GM12878 (cell line): Measurements from ENCODE around the gene ESPL1. TPM values are rescaled to one million over a fixed set of nuclear protein-coding genes. Genes with fewer than 3 reads are reported as not detected.

ENCODE experiments used
- ASH2L ChIP-seq: fragments of 300-600, 200-600 bp; sonication (generic); IDR thresholded peaks from 2 replicates; pipeline ENCODE4 v1.6.1; 2017; ENCODE audit warnings: low read depth, mild to moderate bottlenecking, borderline replicate concordance
- BHLHE40 ChIP-seq, 2 experiments: fragments of 450-650 bp in 1 of 2; IDR thresholded peaks; 2 replicates each; pipeline ENCODE4 v1.6.1; 2011 to 2017; ENCODE audit warnings: low read depth in 2 of 2, borderline replicate concordance in 1 of 2, improper control_type of control experiment in 1 of 2, low read length in 1 of 2, mild to moderate bottlenecking in 1 of 2
- EGR1 ChIP-seq, 2 experiments: IDR thresholded peaks; 1 replicate in 1 of 2; 2 replicates in 1 of 2; pipeline ENCODE4 v1.6.1; 2011 to 2012; ENCODE audit warnings: low read depth in 2 of 2, low read length in 2 of 2, borderline replicate concordance in 1 of 2, mild to moderate bottlenecking in 1 of 2, moderate library complexity in 1 of 2
- EP300 ChIP-seq, 2 experiments: fragments of 150-350 bp in 1 of 2; IDR thresholded peaks; 2 replicates each; pipeline ENCODE4 v1.6.1; 2011 to 2012; ENCODE audit warnings: low read depth in 2 of 2, low read length in 2 of 2, borderline replicate concordance in 1 of 2, improper control_type of control experiment in 1 of 2, inconsistent platforms in 1 of 2; ENCODE audit not compliant: control insufficient read depth in 1 of 2
- FOXK2 ChIP-seq: fragments of 450-650 bp; IDR thresholded peaks from 2 replicates; pipeline ENCODE4 v1.6.1; 2017; ENCODE audit warnings: mild to moderate bottlenecking, moderate library complexity
- HDAC6 ChIP-seq: fragments of 200-600 bp; sonication (generic); IDR thresholded peaks from one replicate; pipeline ENCODE4 v1.8.0; 2017; ENCODE audit warnings: antibody characterized with exemption; ENCODE audit not compliant: unreplicated experiment
- IKZF1 ChIP-seq: fragments of 450-650 bp; conservative IDR thresholded peaks from 2 replicates; pipeline ENCODE4 v1.6.1; 2017; ENCODE audit warnings: antibody characterized with exemption, mild to moderate bottlenecking
- MEF2A ChIP-seq: IDR thresholded peaks from 2 replicates; pipeline ENCODE4 v1.6.1; 2011; ENCODE audit warnings: low read depth, mild to moderate bottlenecking, low read length, moderate library complexity; ENCODE audit not compliant: insufficient read depth
- MEF2B ChIP-seq: fragments of 450-650 bp; IDR thresholded peaks from 2 replicates; pipeline ENCODE4 v1.6.1; 2018; ENCODE audit warnings: mild to moderate bottlenecking, moderate library complexity; ENCODE audit not compliant: partially characterized antibody, poor library complexity, severe bottlenecking
- NFIC ChIP-seq: IDR thresholded peaks from 2 replicates; pipeline ENCODE4 v1.6.1; 2012; ENCODE audit warnings: low read depth, mild to moderate bottlenecking, inconsistent platforms, low read length, moderate library complexity
- PAX5 ChIP-seq: IDR thresholded peaks from 2 replicates; pipeline ENCODE4 v1.6.1; 2011; ENCODE audit warnings: low read depth, low read length, borderline replicate concordance
- POLR2A ChIP-seq: IDR thresholded peaks from 2 replicates; pipeline ENCODE4 v1.6.1; 2011; ENCODE audit warnings: low read depth, mild to moderate bottlenecking, low read length
- POU2F2 ChIP-seq: IDR thresholded peaks from 3 replicates; pipeline ENCODE4 v1.6.1; 2011; ENCODE audit warnings: low read depth, mild to moderate bottlenecking, low read length, borderline replicate concordance
- RFX5 ChIP-seq: IDR thresholded peaks from 2 replicates; pipeline ENCODE4 v1.6.1; 2011; ENCODE audit warnings: low read depth, low read length, improper control_type of control experiment
- RUNX3 ChIP-seq: IDR thresholded peaks from 2 replicates; pipeline ENCODE4 v1.6.1; 2012; ENCODE audit warnings: low read length, inconsistent platforms
- TAF1 ChIP-seq: IDR thresholded peaks from 2 replicates; pipeline ENCODE4 v1.6.1; 2011; ENCODE audit warnings: mild to moderate bottlenecking, low read depth, low read length, borderline replicate concordance
- YBX1 ChIP-seq: fragments of 450-650 bp; IDR thresholded peaks from 2 replicates; pipeline ENCODE4 v1.6.1; 2016; ENCODE audit warnings: antibody characterized with exemption
- ZNF207 ChIP-seq: fragments of 450-650 bp; IDR thresholded peaks from 2 replicates; pipeline ENCODE4 v1.6.1; 2014; ENCODE audit warnings: antibody characterized with exemption, mild to moderate bottlenecking, borderline replicate concordance
- polyA plus RNA-seq, 11 experiments: library from polyadenylated mRNA; depleted of rRNA in 4 of 11; unstranded in 6 of 11; stranded (reverse) in 5 of 11; fragments of >200 nt; fragmentation: Nextera tagmentation in 4 of 11; fragmentation: Illumina TruSeq in 1 of 11; extraction: Ambion mirVana in 4 of 11; extraction: Trizol in 1 of 11; gene quantifications; 1 replicate in 1 of 11; 2 replicates in 10 of 11; pipeline versions ENCODE4 v1.2.1 to v1.2.3, GENCODE V29; 2011 to 2016; ENCODE audit warnings: inconsistent platforms in 2 of 11, missing spikeins in 2 of 11, low read depth in 1 of 11
- total RNA-seq, 4 experiments: library from RNA; depleted of rRNA in 3 of 4; stranded (reverse); fragments of >200 nt in 3 of 4; fragmentation: Illumina TruSeq in 1 of 4; extraction: Trizol in 1 of 4; gene quantifications; 2 replicates each; pipeline versions ENCODE4 v1.2.1 to v1.2.3, GENCODE V29; 2013 to 2021
- TF ChIP-seq, protein P1 (sequence below): fragments of 450-650 bp; IDR thresholded peaks from 2 replicates; pipeline ENCODE4 v1.6.1; 2017; ENCODE audit warnings: mild to moderate bottlenecking, low read depth, inconsistent platforms; ENCODE audit not compliant: poor library complexity, severe bottlenecking
- TF ChIP-seq, protein P2 (sequence below): fragments of 450-650 bp; IDR thresholded peaks from 2 replicates; pipeline ENCODE4 v1.6.1; 2016; ENCODE audit warnings: mild to moderate bottlenecking
- TF ChIP-seq, protein P3 (sequence below): IDR thresholded peaks from 2 replicates; pipeline ENCODE4 v1.6.1; 2012; ENCODE audit warnings: low read depth, low read length, improper control_type of control experiment
- TF ChIP-seq, protein P4 (sequence below): fragments of 450-650 bp; IDR thresholded peaks from 2 replicates; pipeline ENCODE4 v1.6.1; 2017; ENCODE audit warnings: low read depth, mild to moderate bottlenecking, moderate library complexity

Gene ESPL1
- total and polyA plus RNA-seq, 10 of the 15 experiments (the other 5 are each of a cell fraction or from before 2014, with no cell fraction given): 2.1 to 61.9 (median 21.2) TPM

DNA sequence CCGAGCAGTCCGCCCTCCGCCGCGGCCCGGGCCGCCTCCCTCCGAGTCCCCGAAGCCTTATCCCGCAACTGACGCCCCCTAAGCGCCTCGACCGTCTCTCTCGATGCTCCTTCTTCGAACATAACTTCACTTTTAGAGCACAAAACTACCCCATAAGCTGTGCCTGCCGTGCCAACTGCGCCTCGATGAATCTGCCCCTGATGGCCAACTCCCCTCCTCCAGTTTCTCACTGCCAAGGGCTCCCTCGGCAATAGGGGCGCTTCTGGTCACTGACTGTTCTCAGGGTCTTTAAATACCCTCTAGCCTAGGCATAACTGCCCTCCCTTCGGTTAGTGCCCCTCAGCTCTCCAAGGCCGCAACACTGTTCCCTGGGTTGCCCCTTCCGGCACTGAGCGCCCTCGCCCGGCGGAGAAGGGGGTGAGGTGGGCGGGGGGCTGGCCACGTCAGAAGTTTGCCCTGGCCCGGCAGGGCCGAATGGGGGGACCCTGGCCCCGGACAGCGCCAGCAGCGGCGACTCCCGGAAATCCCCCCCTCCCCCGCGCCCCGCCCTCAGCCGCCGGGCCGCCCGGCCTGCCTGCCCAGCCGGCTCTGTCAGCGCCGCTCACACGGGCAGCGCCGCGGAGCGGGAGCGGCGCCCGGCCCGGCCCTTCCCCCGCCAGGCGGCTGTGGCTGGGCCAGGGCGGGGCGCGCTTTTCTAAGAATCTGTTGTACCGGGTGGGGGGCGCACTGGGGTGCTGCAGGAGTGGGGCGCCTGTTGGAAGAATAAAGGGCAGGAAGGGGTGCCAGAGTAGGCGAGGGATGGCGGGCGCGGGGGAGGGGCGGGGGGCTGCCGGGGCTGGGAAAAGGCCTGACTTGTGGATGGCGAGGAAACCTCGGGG, 46.7 kb upstream of the ESPL1 start (continued):
- TF ChIP-seq RFX5 (no peak), POU2F2 (0 out of 3 replicates have a peak, but pooled peaks have one; percentile 29), NFIC (no peak), RUNX3 (no peak), MEF2A (no peak), ASH2L (no peak), PAX5 (0 out of 2 replicates have a peak, but pooled peaks have one; percentile 12), ZNF207 (peak; percentile 70), EP300 (IDR thresholded peaks at IDR 0.05; ENCODE audit: borderline replicate concordance in 1 of 2, control insufficient read depth in 1 of 2, low read depth in 2 of 2, low read length in 2 of 2) (no peak), FOXK2 (no peak), POLR2A (peak; percentile 81), IKZF1 (peak; percentile 10), BHLHE40 (IDR thresholded peaks at IDR 0.05; ENCODE audit: borderline replicate concordance in 1 of 2, low read depth in 2 of 2, low read length in 1 of 2) (peak in 1 of 2 experiments; percentile 38; a peak in 1 of 4 replicates), YBX1 (no peak), TAF1 (0 out of 2 replicates have a peak, but pooled peaks have one; percentile 1), EGR1 (IDR thresholded peaks at IDR 0.05; ENCODE audit: borderline replicate concordance in 1 of 2, low read depth in 2 of 2, low read length in 2 of 2) (no peak), HDAC6 (peak; percentile 37), MEF2B (peak; percentile 37)
- TF ChIP-seq, protein P1, sequence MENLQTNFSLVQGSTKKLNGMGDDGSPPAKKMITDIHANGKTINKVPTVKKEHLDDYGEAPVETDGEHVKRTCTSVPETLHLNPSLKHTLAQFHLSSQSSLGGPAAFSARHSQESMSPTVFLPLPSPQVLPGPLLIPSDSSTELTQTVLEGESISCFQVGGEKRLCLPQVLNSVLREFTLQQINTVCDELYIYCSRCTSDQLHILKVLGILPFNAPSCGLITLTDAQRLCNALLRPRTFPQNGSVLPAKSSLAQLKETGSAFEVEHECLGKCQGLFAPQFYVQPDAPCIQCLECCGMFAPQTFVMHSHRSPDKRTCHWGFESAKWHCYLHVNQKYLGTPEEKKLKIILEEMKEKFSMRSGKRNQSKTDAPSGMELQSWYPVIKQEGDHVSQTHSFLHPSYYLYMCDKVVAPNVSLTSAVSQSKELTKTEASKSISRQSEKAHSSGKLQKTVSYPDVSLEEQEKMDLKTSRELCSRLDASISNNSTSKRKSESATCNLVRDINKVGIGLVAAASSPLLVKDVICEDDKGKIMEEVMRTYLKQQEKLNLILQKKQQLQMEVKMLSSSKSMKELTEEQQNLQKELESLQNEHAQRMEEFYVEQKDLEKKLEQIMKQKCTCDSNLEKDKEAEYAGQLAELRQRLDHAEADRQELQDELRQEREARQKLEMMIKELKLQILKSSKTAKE: peak; percentile 24
- TF ChIP-seq, protein P2, sequence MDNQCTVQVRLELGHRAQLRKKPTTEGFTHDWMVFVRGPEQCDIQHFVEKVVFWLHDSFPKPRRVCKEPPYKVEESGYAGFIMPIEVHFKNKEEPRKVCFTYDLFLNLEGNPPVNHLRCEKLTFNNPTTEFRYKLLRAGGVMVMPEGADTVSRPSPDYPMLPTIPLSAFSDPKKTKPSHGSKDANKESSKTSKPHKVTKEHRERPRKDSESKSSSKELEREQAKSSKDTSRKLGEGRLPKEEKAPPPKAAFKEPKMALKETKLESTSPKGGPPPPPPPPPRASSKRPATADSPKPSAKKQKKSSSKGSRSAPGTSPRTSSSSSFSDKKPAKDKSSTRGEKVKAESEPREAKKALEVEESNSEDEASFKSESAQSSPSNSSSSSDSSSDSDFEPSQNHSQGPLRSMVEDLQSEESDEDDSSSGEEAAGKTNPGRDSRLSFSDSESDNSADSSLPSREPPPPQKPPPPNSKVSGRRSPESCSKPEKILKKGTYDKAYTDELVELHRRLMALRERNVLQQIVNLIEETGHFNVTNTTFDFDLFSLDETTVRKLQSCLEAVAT: peak; percentile 72
- TF ChIP-seq, protein P3, sequence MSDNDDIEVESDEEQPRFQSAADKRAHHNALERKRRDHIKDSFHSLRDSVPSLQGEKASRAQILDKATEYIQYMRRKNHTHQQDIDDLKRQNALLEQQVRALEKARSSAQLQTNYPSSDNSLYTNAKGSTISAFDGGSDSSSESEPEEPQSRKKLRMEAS: no peak
- TF ChIP-seq, protein P4, sequence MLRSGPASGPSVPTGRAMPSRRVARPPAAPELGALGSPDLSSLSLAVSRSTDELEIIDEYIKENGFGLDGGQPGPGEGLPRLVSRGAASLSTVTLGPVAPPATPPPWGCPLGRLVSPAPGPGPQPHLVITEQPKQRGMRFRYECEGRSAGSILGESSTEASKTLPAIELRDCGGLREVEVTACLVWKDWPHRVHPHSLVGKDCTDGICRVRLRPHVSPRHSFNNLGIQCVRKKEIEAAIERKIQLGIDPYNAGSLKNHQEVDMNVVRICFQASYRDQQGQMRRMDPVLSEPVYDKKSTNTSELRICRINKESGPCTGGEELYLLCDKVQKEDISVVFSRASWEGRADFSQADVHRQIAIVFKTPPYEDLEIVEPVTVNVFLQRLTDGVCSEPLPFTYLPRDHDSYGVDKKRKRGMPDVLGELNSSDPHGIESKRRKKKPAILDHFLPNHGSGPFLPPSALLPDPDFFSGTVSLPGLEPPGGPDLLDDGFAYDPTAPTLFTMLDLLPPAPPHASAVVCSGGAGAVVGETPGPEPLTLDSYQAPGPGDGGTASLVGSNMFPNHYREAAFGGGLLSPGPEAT: peak; percentile 47; the same call in 1 of the 2 replicates
